DND-41 (cell line): ENCODE data around the gene BNC2.

Experiments
- ATAC-seq: fragments of 200-7000 bp; cut with Tn5 transposase; 3 replicates; pipeline ENCODE4 v1.9.1; 2021; ENCODE audit warnings: low read depth; ENCODE audit not compliant: insufficient read depth
- DNase-seq: peaks from one replicate; pipeline ENCODE4 v3.0.0-alpha.2; 2020
- H2AFZ ChIP-seq: 2 replicates; pipeline ENCODE4 v1.6.0; 2012; ENCODE audit warnings: low read depth, low read length
- H3K27ac ChIP-seq: 2 replicates; pipeline ENCODE4 v1.5.1; 2012; ENCODE audit warnings: low read length, inconsistent platforms
- H3K27me3 ChIP-seq: fragments of 200-600 bp; sonication (generic); 2 replicates; pipeline ENCODE4 v1.6.0; 2012; ENCODE audit warnings: low read length, mild to moderate bottlenecking, inconsistent platforms; ENCODE audit not compliant: insufficient read depth, poor library complexity
- H3K36me3 ChIP-seq: 2 replicates; pipeline ENCODE4 v1.5.1; 2012; ENCODE audit warnings: low read length, inconsistent platforms; ENCODE audit not compliant: insufficient read depth
- H3K4me1 ChIP-seq: 2 replicates; pipeline ENCODE4 v1.5.1; 2012; ENCODE audit warnings: mild to moderate bottlenecking, low read length; ENCODE audit not compliant: insufficient read depth
- H3K4me2 ChIP-seq: 2 replicates; pipeline ENCODE4 v1.6.0; 2012; ENCODE audit warnings: mild to moderate bottlenecking, moderate library complexity, low read length, inconsistent platforms; ENCODE audit not compliant: insufficient read depth
- H3K4me3 ChIP-seq, 2 experiments: fragments of 200-600 bp in 1 of 2; shearing (Covaris generic) in 1 of 2; 2 replicates each; pipeline ENCODE4 v1.5.1; 2012 to 2016; ENCODE audit warnings: inconsistent platforms in 2 of 2, low read length in 2 of 2, mild to moderate bottlenecking in 2 of 2, low read depth in 1 of 2, moderate library complexity in 1 of 2
- H3K79me2 ChIP-seq: 2 replicates; pipeline ENCODE4 v1.6.0; 2012; ENCODE audit warnings: low read length, inconsistent platforms; ENCODE audit not compliant: insufficient read depth
- H3K9ac ChIP-seq: 2 replicates; pipeline ENCODE4 v1.6.0; 2012; ENCODE audit warnings: low read depth, mild to moderate bottlenecking, inconsistent platforms, low read length, moderate library complexity
- H3K9me3 ChIP-seq: 2 replicates; pipeline ENCODE4 v1.5.1; 2012; ENCODE audit warnings: low read length, moderate library complexity, mild to moderate bottlenecking, inconsistent platforms; ENCODE audit not compliant: insufficient read depth, severe bottlenecking
- H4K20me1 ChIP-seq: 2 replicates; pipeline ENCODE4 v1.6.0; 2012; ENCODE audit warnings: low read length; ENCODE audit not compliant: insufficient read depth
- EZH2 ChIP-seq: IDR thresholded peaks from 3 replicates; pipeline ENCODE4 v1.6.1; 2012; ENCODE audit warnings: borderline replicate concordance, low read depth, mild to moderate bottlenecking, moderate library complexity, low read length, inconsistent platforms; ENCODE audit not compliant: severe bottlenecking
- TF ChIP-seq, protein P1 (sequence below): IDR thresholded peaks from 2 replicates; pipeline ENCODE4 v1.5.1; 2012; ENCODE audit warnings: borderline replicate concordance, low read length, moderate library complexity, mild to moderate bottlenecking; ENCODE audit not compliant: poor library complexity, severe bottlenecking; ENCODE audit errors: extremely low read depth

Gene BNC2

GRCh38 chr9:16526380-16526779 lies 344.1 kb downstream of the BNC2 start:
- no peak overlapping the region for H3K4me2 ChIP-seq
- no peak overlapping the region for H3K27ac ChIP-seq
- ATAC-seq (no peak), DNase-seq (no peak)
- H3K9ac ChIP-seq: no peak overlapping the region
- H3K9me3 ChIP-seq: no peaks in the 10 kb centered on the region
- H3K79me2 ChIP-seq: no peaks in the 10 kb centered on the region
- H3K36me3 ChIP-seq: no peaks in the 10 kb centered on the region
- no peaks in the 10 kb centered on the region for H3K4me1 ChIP-seq
- no peak overlapping the region for H2AFZ ChIP-seq
- TF ChIP-seq, protein P1, sequence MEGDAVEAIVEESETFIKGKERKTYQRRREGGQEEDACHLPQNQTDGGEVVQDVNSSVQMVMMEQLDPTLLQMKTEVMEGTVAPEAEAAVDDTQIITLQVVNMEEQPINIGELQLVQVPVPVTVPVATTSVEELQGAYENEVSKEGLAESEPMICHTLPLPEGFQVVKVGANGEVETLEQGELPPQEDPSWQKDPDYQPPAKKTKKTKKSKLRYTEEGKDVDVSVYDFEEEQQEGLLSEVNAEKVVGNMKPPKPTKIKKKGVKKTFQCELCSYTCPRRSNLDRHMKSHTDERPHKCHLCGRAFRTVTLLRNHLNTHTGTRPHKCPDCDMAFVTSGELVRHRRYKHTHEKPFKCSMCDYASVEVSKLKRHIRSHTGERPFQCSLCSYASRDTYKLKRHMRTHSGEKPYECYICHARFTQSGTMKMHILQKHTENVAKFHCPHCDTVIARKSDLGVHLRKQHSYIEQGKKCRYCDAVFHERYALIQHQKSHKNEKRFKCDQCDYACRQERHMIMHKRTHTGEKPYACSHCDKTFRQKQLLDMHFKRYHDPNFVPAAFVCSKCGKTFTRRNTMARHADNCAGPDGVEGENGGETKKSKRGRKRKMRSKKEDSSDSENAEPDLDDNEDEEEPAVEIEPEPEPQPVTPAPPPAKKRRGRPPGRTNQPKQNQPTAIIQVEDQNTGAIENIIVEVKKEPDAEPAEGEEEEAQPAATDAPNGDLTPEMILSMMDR: no peak
- TF ChIP-seq EZH2: no peak
- H3K27me3 ChIP-seq: no peaks in the 10 kb centered on the region
- no peak overlapping the region for H3K4me3 ChIP-seq
- H4K20me1 ChIP-seq: no peaks in the 10 kb centered on the region

GRCh38 chr9:16524823-16525222 lies 345.6 kb downstream of the BNC2 start:
- no peak for ATAC-seq

GRCh38 chr9:16524078-16524477 lies 346.4 kb downstream of the BNC2 start:
- Histone ChIP-seq H4K20me1 (no peaks in the 10 kb centered on the region), H3K27me3 (no peaks in the 10 kb centered on the region), H3K9ac (no peak overlapping the region), H3K4me3 (no peak overlapping the region), H3K27ac (no peak overlapping the region), H3K4me1 (no peaks in the 10 kb centered on the region), H3K4me2 (no peak overlapping the region), H3K9me3 (no peaks in the 10 kb centered on the region), H3K36me3 (no peaks in the 10 kb centered on the region), H3K79me2 (no peaks in the 10 kb centered on the region), H2AFZ (no peak overlapping the region)
- DNase-seq (no peak), ATAC-seq (no peak)
- no peak for TF ChIP-seq EZH2
- TF ChIP-seq, protein P1: no peak

More at GRCh38 chr9:16524823-16525222, 345.6 kb downstream of the BNC2 start:
- Histone ChIP-seq H3K27ac (no peak overlapping the region), H4K20me1 (no peaks in the 10 kb centered on the region), H3K4me1 (no peaks in the 10 kb centered on the region), H3K27me3 (no peaks in the 10 kb centered on the region), H2AFZ (no peak overlapping the region), H3K36me3 (no peaks in the 10 kb centered on the region), H3K4me3 (no peak overlapping the region), H3K9me3 (no peaks in the 10 kb centered on the region), H3K79me2 (no peaks in the 10 kb centered on the region), H3K9ac (no peak overlapping the region), H3K4me2 (no peak overlapping the region)
- no peak for DNase-seq
- TF ChIP-seq, protein P1: no peak
- TF ChIP-seq EZH2: no peak
